PC-9 (cell line): Measurements from ENCODE around the gene VAV3. TPM values are rescaled to one million over a fixed set of nuclear protein-coding genes. Genes with fewer than 3 reads are reported as not detected.

Experiments used
- BruUV-seq: library from RNA; stranded (reverse); fragments of 400-500 nt; replicated peaks from 2 replicates; lab custom pipeline; 2021; lab: Mats Ljungman, UMichigan
- CTCF ChIA-PET: fragments of 300-600 bp; sonication (Branson Sonifier 250); formaldehyde crosslinking; loops from one replicate; lab custom pipeline; 2022; ENCODE audit warnings: antibody characterized with exemption; lab: Charles Lee
- POLR2A ChIA-PET: fragments of 300-600 bp; sonication (Branson Sonifier 250); formaldehyde crosslinking; loops from one replicate; lab custom pipeline; 2022; ENCODE audit warnings: antibody characterized with exemption; ENCODE audit not compliant: unreplicated experiment; lab: Charles Lee
- DNase-seq, 2 experiments: peaks; one replicate each; pipeline versions ENCODE4 v3.0.0 to v3.0.0-alpha.2; 2015 to 2022; ENCODE audit warnings: mixed read lengths in 1 of 2
- H2AFZ ChIP-seq: fragments of 200-600 bp; sonication (generic); 2 replicates; pipeline ENCODE4 v1.8.1; 2017; ENCODE audit warnings: antibody characterized with exemption
- H3F3A ChIP-seq: fragments of 200-600 bp; sonication (generic); 2 replicates; pipeline ENCODE4 v1.8.1; 2017; ENCODE audit warnings: antibody characterized with exemption, mild to moderate bottlenecking, low read depth; ENCODE audit not compliant: insufficient read depth
- H3K27ac ChIP-seq: fragments of 200-600 bp; sonication (generic); 2 replicates; pipeline ENCODE4 v1.6.1; 2016; ENCODE audit warnings: mixed run types
- H3K27me3 ChIP-seq: fragments of 200-600 bp; sonication (generic); 2 replicates; pipeline ENCODE4 v1.6.1; 2016; ENCODE audit warnings: low read depth, mixed run types; ENCODE audit not compliant: insufficient read depth
- H3K36me3 ChIP-seq: fragments of 200-600 bp; sonication (generic); 2 replicates; pipeline ENCODE4 v1.6.1; 2016; ENCODE audit warnings: low read depth, mixed run types
- H3K4me1 ChIP-seq: fragments of 200-600 bp; sonication (generic); replicated peaks from 2 replicates; pipeline ENCODE4 v1.6.1; 2016; ENCODE audit warnings: mixed run types; ENCODE audit not compliant: insufficient read depth
- H3K4me2 ChIP-seq: fragments of 200-600 bp; sonication (generic); 2 replicates; pipeline ENCODE4 v1.6.1; 2017; ENCODE audit warnings: mixed run types
- H3K4me3 ChIP-seq: fragments of 200-600 bp; sonication (generic); 2 replicates; pipeline ENCODE4 v1.6.1; 2016; ENCODE audit warnings: mixed run types
- H3K79me2 ChIP-seq: fragments of 200-600 bp; sonication (generic); 2 replicates; pipeline ENCODE4 v1.6.1; 2017; ENCODE audit warnings: low read depth, mixed run types
- H3K9me2 ChIP-seq: fragments of 200-600 bp; sonication (generic); 2 replicates; pipeline ENCODE4 v1.8.1; 2017; ENCODE audit warnings: mild to moderate bottlenecking; ENCODE audit not compliant: insufficient read depth
- H3K9me3 ChIP-seq: fragments of 200-600 bp; sonication (generic); 2 replicates; pipeline ENCODE4 v1.8.1; 2016; ENCODE audit warnings: low read depth; ENCODE audit not compliant: insufficient read depth
- H4K20me1 ChIP-seq: fragments of 200-600 bp; sonication (generic); 2 replicates; pipeline ENCODE4 v1.8.1; 2017; ENCODE audit not compliant: insufficient read depth
- CTCF ChIP-seq: fragments of 200-600 bp; sonication (generic); conservative IDR thresholded peaks from 2 replicates; pipeline ENCODE4 v1.6.1; 2017; ENCODE audit warnings: mixed run types, antibody characterized with exemption, mild to moderate bottlenecking, moderate library complexity
- EZH2 ChIP-seq: fragments of 200-600 bp; sonication (generic); IDR thresholded peaks from 2 replicates; pipeline ENCODE4 v1.8.0; 2017; ENCODE audit warnings: antibody characterized with exemption, low read depth
- intact Hi-C: fragments of 100-400 bp; cut with micrococcal nuclease; formaldehyde crosslinking; loops from one replicate; pipeline ENCODE4 v1.10.0; 2022; ENCODE audit not compliant: unreplicated experiment
- total RNA-seq: library from RNA; stranded (reverse); gene quantifications from 2 replicates; pipeline ENCODE4 v1.2.3, GENCODE V29; 2021

VAV3 gene
- total RNA-seq, 1 experiment from 2014 or later = 1.7 TPM

GRCh38 chr1:107570768-107571167, 394.2 kb downstream of the VAV3 start:
- no peaks in the 10 kb centered on the region for H3K9me3 ChIP-seq
- no peak overlapping the region for H3K27ac ChIP-seq
- ChIA-PET POLR2A (no interaction called here), CTCF (no interaction called here)
- H3K4me1 ChIP-seq = peaks cover 35% of the 10 kb centered on the region
- no peaks in the 10 kb centered on the region for H3K27me3 ChIP-seq
- no peak for TF ChIP-seq CTCF
- TF ChIP-seq EZH2 = no peak
- DNase-seq = no peak
- no TSS peak for BruUV-seq
- no peaks in the 10 kb centered on the region for H3K79me2 ChIP-seq
- peaks cover 15% of the 10 kb centered on the region; the same call in 1 of the 2 replicates for H3F3A ChIP-seq
- no peak overlapping the region for H3K4me2 ChIP-seq
- H2AFZ ChIP-seq = no peak overlapping the region
- no peaks in the 10 kb centered on the region for H4K20me1 ChIP-seq
- H3K9me2 ChIP-seq = no peaks in the 10 kb centered on the region
- intact Hi-C loops = no loop called here
- no peak overlapping the region for H3K4me3 ChIP-seq
- H3K36me3 ChIP-seq = no peaks in the 10 kb centered on the region

- Histone ChIP-seq H3K27me3 (no peaks in the 10 kb centered on the region), H3K9me3 (no peaks in the 10 kb centered on the region), H3F3A (no peaks in the 10 kb centered on the region), H3K9me2 (0 out of 2 replicates have a peak, but pooled peaks cover 3% of the 10 kb centered on the region), H3K27ac (no peak overlapping the region), H2AFZ (no peak overlapping the region), H4K20me1 (no peaks in the 10 kb centered on the region), H3K79me2 (no peaks in the 10 kb centered on the region), H3K4me2 (no peak overlapping the region), H3K4me1 (no peaks in the 10 kb centered on the region), H3K4me3 (no peak overlapping the region), H3K36me3 (no peaks in the 10 kb centered on the region)
- no peak for DNase-seq
- POLR2A ChIA-PET = no interaction called here
- intact Hi-C loops = no loop called here
- no TSS peak for BruUV-seq
- TF ChIP-seq EZH2 = no peak
- no peak for TF ChIP-seq CTCF
- CTCF ChIA-PET = no interaction called here
Measured at GRCh38 chr1:107563441-107563840, 401.5 kb downstream of the VAV3 start.

- no peaks in the 10 kb centered on the region for H3K79me2 ChIP-seq
- ChIA-PET POLR2A (no interaction called here), CTCF (no interaction called here)
- no peak for DNase-seq
- intact Hi-C loops = no loop called here
- no peaks in the 10 kb centered on the region for H3K4me1 ChIP-seq
- H3K27me3 ChIP-seq = no peaks in the 10 kb centered on the region
- H3K4me3 ChIP-seq = no peak overlapping the region
- no peaks in the 10 kb centered on the region for H3K9me3 ChIP-seq
- H3K36me3 ChIP-seq = no peaks in the 10 kb centered on the region
- H3K27ac ChIP-seq = no peak overlapping the region
- no peaks in the 10 kb centered on the region for H4K20me1 ChIP-seq
- no peak overlapping the region for H3K4me2 ChIP-seq
- H3K9me2 ChIP-seq = peaks cover 3% of the 10 kb centered on the region; the same call in 1 of the 2 replicates
- H2AFZ ChIP-seq = no peak overlapping the region
- H3F3A ChIP-seq = no peaks in the 10 kb centered on the region
- TF ChIP-seq EZH2 = no peak
- no peak for TF ChIP-seq CTCF
- BruUV-seq = no TSS peak
Measured at GRCh38 chr1:107559881-107560280, 405.1 kb downstream of the VAV3 start.
